Activated CD4-positive, CD25-positive, alpha-beta regulatory T cell (primary cell): ENCODE data around the gene SLC25A20.
"Not testable (repeated sequence)": the region's sequence is repeated elsewhere in the genome, so short reads cannot be mapped to it uniquely, and the experiment has no call there.

Experiments used
- DNase-seq, 4 experiments: peaks; one replicate each; lab custom pipeline; 2025; lab: John Stamatoyannopoulos, UW

SLC25A20 gene

GRCh38 chr3:48898383-48899234, at the start of gene SLC25A20:
TSS of gene SLC25A20 (minus strand) at chr3:48898882. CDS start at chr3:48898794, 88 bp downstream.
- DNase-seq: peak; percentile 79 to 90 (median 84)

- DNase-seq: no peak
These were observed 47.3 kb upstream of the SLC25A20 start for GRCh38 chr3:48945891-48946549.

GRCh38 chr3:48945432-48945831, 46.8 kb upstream of the SLC25A20 start:
- no peak for DNase-seq

GRCh38 chr3:48938689-48939088, 40.0 kb upstream of the SLC25A20 start:
- DNase-seq: no peak

GRCh38 chr3:48938156-48938555, 39.5 kb upstream of the SLC25A20 start:
- DNase-seq: no peak

GRCh38 chr3:48935530-48935929, 36.8 kb upstream of the SLC25A20 start:
- DNase-seq: no peak

GRCh38 chr3:48934333-48934991, 35.8 kb upstream of the SLC25A20 start:
- no peak for DNase-seq

GRCh38 chr3:48931944-48932580, 33.4 kb upstream of the SLC25A20 start:
- no peak for DNase-seq

GRCh38 chr3:48930590-48930989, 31.9 kb upstream of the SLC25A20 start:
- DNase-seq: no peak

- DNase-seq: no peak
These were observed 30.8 kb upstream of the SLC25A20 start for GRCh38 chr3:48929358-48930035.

GRCh38 chr3:48928679-48929078, 30.0 kb upstream of the SLC25A20 start:
- no peak for DNase-seq

GRCh38 chr3:48927928-48928327, 29.2 kb upstream of the SLC25A20 start:
- no peak for DNase-seq

GRCh38 chr3:48926425-48927392, 28.0 kb upstream of the SLC25A20 start:
- no peak for DNase-seq

- DNase-seq: peak in 1 of 4 experiments; percentile 35
These were observed 20.8 kb upstream of the SLC25A20 start for GRCh38 chr3:48919215-48920138.

- peak; percentile 61 to 84 (median 74) for DNase-seq
These were observed 19.9 kb upstream of the SLC25A20 start, which contains the start of gene ARIH2 for GRCh38 chr3:48918388-48919214. TSS of gene ARIH2 (plus strand) at chr3:48918842. CDS start at chr3:48927559, 8,717 bp downstream.

- DNase-seq: no peak
These were observed 16.6 kb upstream of the SLC25A20 start for GRCh38 chr3:48915296-48915695.

- not testable (repeated sequence) for DNase-seq
These were observed 8.3 kb upstream of the SLC25A20 start for GRCh38 chr3:48907026-48907425.

- DNase-seq: no peak
These were observed 591 bp upstream of the SLC25A20 start for GRCh38 chr3:48899273-48899672.
